A673 (cell line): ENCODE data around the gene ZNF500. TPM values are rescaled to one million over a fixed set of nuclear protein-coding genes. Genes with fewer than 3 reads are reported as not detected.

Experiments used
- BruUV-seq: library from RNA; stranded (reverse); fragments of 400-500 nt; replicated peaks from 2 replicates; lab custom pipeline; 2021; lab: Mats Ljungman, UMichigan
- CTCF ChIA-PET: fragments of 300-600 bp; sonication (Branson Sonifier 250); formaldehyde crosslinking; loops from one replicate; lab custom pipeline; 2022; ENCODE audit warnings: antibody characterized with exemption; lab: Charles Lee
- POLR2A ChIA-PET: fragments of 300-600 bp; sonication (Branson Sonifier 250); formaldehyde crosslinking; loops from one replicate; lab custom pipeline; 2022; ENCODE audit warnings: antibody characterized with exemption; ENCODE audit not compliant: low non-redundant PET; lab: Charles Lee
- DNase-seq: peaks from one replicate; pipeline ENCODE4 v3.0.0-alpha.2; 2015; ENCODE audit warnings: low spot score
- H3K27ac ChIP-seq: fragments of 200-600 bp; sonication (generic); 2 replicates; pipeline ENCODE4 v1.5.1; 2016; ENCODE audit warnings: mixed run types, low read depth, mild to moderate bottlenecking, mixed read lengths, antibody characterized with exemption, low read length; ENCODE audit not compliant: poor library complexity, severe bottlenecking
- H3K27me3 ChIP-seq: fragments of 200-600 bp; sonication (generic); replicated peaks from 2 replicates; pipeline ENCODE4 v1.6.1; 2017; ENCODE audit warnings: mixed run types, low read depth, mild to moderate bottlenecking, mixed read lengths, antibody characterized with exemption, low read length; ENCODE audit not compliant: insufficient read depth, poor library complexity
- H3K36me3 ChIP-seq: fragments of 200-600 bp; sonication (generic); 2 replicates; pipeline ENCODE4 v1.6.1; 2016; ENCODE audit warnings: mixed run types, mild to moderate bottlenecking, mixed read lengths, antibody characterized with exemption, low read length; ENCODE audit not compliant: insufficient read depth, poor library complexity, severe bottlenecking
- H3K4me1 ChIP-seq: fragments of 200-600 bp; sonication (generic); 2 replicates; pipeline ENCODE4 v1.6.1; 2017; ENCODE audit warnings: mixed run types, mild to moderate bottlenecking, mixed read lengths, antibody characterized with exemption, low read length; ENCODE audit not compliant: insufficient read depth, poor library complexity, severe bottlenecking
- H3K4me3 ChIP-seq: fragments of 200-600 bp; sonication (generic); 2 replicates; pipeline ENCODE4 v1.5.1; 2016; ENCODE audit warnings: low read depth, mixed run types, mild to moderate bottlenecking, mixed read lengths, low read length; ENCODE audit not compliant: poor library complexity, severe bottlenecking
- H3K9me3 ChIP-seq: fragments of 200-600 bp; sonication (generic); 2 replicates; pipeline ENCODE4 v1.6.1; 2016; ENCODE audit warnings: mixed run types, low read depth, mild to moderate bottlenecking, mixed read lengths, antibody characterized with exemption, low read length; ENCODE audit not compliant: poor library complexity, severe bottlenecking
- EZH2 ChIP-seq: fragments of 200-600 bp; sonication (generic); IDR thresholded peaks from 2 replicates; pipeline ENCODE4 v1.6.1; 2017; ENCODE audit warnings: borderline replicate concordance, low read depth, mild to moderate bottlenecking, mixed read lengths, antibody characterized with exemption, low read length; ENCODE audit not compliant: poor library complexity, severe bottlenecking
- intact Hi-C: fragments of 100-400 bp; cut with micrococcal nuclease; formaldehyde crosslinking; loops from one replicate; pipeline ENCODE4 v1.10.0; 2022; ENCODE audit not compliant: unreplicated experiment
- total RNA-seq: library from RNA; stranded (reverse); gene quantifications from 2 replicates; pipeline ENCODE4 v1.2.3, GENCODE V29; 2021
- TF ChIP-seq, protein P1 (sequence below): fragments of 300-800, 200-600 bp; sonication (generic); conservative IDR thresholded peaks from 2 replicates; pipeline ENCODE4 v1.5.1; 2017; ENCODE audit warnings: low read depth, mild to moderate bottlenecking, antibody characterized with exemption, low read length, moderate library complexity, mixed read lengths

ZNF500 gene
- total RNA-seq, 1 experiment from 2014 or later, result 16.8 TPM

DNA sequence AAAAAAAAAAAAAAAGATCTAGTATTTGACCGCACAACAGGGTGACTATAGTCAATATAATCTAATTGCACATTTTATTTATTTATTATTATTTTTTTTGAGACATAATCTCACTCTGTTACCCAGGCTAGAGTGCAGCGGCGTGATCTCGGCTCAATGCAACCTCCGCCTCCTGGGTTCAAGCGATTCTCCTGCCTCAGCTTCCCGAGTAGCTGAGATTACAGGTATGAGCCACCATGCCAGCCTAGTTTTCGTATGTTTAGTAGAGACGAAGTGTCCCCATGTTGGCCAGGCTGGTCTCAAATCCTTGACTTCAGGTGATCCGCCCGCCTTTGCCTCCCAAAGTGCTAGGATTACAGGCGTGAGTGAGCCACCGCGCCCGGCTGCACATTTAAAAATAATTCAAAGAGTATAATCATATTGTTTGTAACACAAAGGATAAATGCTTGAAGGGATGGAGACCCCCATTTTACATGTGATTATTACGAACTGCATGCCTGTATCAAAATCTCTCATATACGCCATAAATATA, 33.7 kb downstream of the ZNF500 start:
- no peaks in the 10 kb centered on the region for H3K4me1 ChIP-seq
- POLR2A ChIA-PET, result no interaction called here
- BruUV-seq, result no TSS peak
- TF ChIP-seq, protein P1, sequence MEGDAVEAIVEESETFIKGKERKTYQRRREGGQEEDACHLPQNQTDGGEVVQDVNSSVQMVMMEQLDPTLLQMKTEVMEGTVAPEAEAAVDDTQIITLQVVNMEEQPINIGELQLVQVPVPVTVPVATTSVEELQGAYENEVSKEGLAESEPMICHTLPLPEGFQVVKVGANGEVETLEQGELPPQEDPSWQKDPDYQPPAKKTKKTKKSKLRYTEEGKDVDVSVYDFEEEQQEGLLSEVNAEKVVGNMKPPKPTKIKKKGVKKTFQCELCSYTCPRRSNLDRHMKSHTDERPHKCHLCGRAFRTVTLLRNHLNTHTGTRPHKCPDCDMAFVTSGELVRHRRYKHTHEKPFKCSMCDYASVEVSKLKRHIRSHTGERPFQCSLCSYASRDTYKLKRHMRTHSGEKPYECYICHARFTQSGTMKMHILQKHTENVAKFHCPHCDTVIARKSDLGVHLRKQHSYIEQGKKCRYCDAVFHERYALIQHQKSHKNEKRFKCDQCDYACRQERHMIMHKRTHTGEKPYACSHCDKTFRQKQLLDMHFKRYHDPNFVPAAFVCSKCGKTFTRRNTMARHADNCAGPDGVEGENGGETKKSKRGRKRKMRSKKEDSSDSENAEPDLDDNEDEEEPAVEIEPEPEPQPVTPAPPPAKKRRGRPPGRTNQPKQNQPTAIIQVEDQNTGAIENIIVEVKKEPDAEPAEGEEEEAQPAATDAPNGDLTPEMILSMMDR, result no peak
- no peak for TF ChIP-seq EZH2
- peak overlapping the region; percentile 86 for H3K27ac ChIP-seq
- H3K36me3 ChIP-seq, result peaks cover 7% of the 10 kb centered on the region
- DNase-seq, result no peak
- H3K9me3 ChIP-seq, result no peaks in the 10 kb centered on the region
- no peaks in the 10 kb centered on the region for H3K27me3 ChIP-seq
- CTCF ChIA-PET, result no interaction called here
- H3K4me3 ChIP-seq, result peak overlapping the region; percentile 96
- intact Hi-C loops, result no loop called here

DNA sequence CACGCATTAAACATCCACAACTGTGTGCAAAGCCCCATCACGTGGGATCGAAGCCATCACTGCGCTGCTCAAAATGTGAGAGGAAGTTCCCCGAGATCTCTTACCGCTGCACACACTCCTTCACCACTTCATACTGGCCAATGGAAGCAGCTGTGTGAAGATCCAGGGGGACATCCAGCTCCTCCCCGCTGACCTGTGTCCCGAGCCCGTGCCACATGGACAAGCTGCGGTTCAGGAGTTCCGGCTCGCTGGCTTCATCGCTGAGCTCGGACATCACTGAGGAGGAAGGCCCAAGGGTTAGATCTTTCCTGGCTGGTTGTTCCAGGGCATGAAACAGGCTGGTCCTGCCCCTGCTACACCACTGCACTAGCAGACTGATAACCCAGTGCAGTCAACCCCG, 37.1 kb downstream of the ZNF500 start:
- ChIA-PET CTCF (no interaction called here), POLR2A (no interaction called here)
- Histone ChIP-seq H3K27ac (no peak overlapping the region), H3K9me3 (no peaks in the 10 kb centered on the region), H3K36me3 (peaks cover 14% of the 10 kb centered on the region), H3K27me3 (no peaks in the 10 kb centered on the region), H3K4me3 (no peak overlapping the region), H3K4me1 (no peaks in the 10 kb centered on the region)
- BruUV-seq, result no TSS peak
- no peak for TF ChIP-seq EZH2
- TF ChIP-seq, protein P1, result no peak
- DNase-seq, result no peak
- intact Hi-C loops, result no loop called here

DNA sequence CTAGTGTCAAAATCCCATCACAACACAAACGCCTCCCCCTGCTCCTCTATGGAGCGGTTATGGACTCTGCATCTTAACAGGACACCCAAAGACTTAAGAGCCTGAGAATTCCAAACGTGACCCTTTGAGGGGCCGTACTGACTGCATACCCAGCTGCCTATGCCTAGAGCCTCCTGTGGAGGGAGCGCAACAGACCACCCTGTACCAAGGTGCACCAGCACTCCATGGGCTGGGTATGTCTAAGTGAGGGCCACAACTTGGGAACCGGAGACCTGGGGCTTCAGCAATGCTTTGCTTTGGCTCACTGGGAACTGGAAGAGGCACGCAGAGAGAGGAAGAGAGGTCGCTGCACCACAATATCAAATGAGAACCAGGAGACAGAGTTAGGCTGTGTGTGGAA, 38.3 kb downstream of the ZNF500 start:
- no peaks in the 10 kb centered on the region for H3K9me3 ChIP-seq
- ChIA-PET POLR2A (no interaction called here), CTCF (no interaction called here)
- H3K27ac ChIP-seq, result no peak overlapping the region
- intact Hi-C loops, result no loop called here
- TF ChIP-seq EZH2, result no peak
- TF ChIP-seq, protein P1, result no peak
- H3K4me1 ChIP-seq, result no peaks in the 10 kb centered on the region
- no peak overlapping the region for H3K4me3 ChIP-seq
- H3K36me3 ChIP-seq, result peaks cover 17% of the 10 kb centered on the region
- no peak for DNase-seq
- no peaks in the 10 kb centered on the region for H3K27me3 ChIP-seq
- BruUV-seq, result no TSS peak
